Suprapubic skin (tissue), 4 donors: ENCODE results near the gene CEP170B.

Experiments
- CTCF ChIP-seq, 2 donors: fragments of 200-600 bp in 1 of 2; fragments of 450-650 bp in 1 of 2; sonication (generic) in 1 of 2; IDR thresholded peaks; one replicate each; pipeline ENCODE4 v1.5.1; 2016 to 2019; ENCODE audit warnings: antibody characterized with exemption in 2 of 2, mild to moderate bottlenecking in 1 of 2, moderate library complexity in 1 of 2
- EP300 ChIP-seq: sonication (generic); formaldehyde crosslinking; IDR thresholded peaks from one replicate; pipeline ENCODE4 v1.6.1; 2017; ENCODE audit warnings: antibody characterized with exemption
- POLR2A ChIP-seq, 2 donors: fragments of 450-650 bp; IDR thresholded peaks; one replicate each; pipeline ENCODE4 v1.6.1; 2017; ENCODE audit warnings: antibody characterized with exemption in 2 of 2, mild to moderate bottlenecking in 2 of 2, moderate library complexity in 2 of 2
- POLR2AphosphoS5 ChIP-seq, 3 donors: sonication (generic); formaldehyde crosslinking; IDR thresholded peaks; one replicate each; pipeline ENCODE4 v1.6.1; 2017; ENCODE audit warnings: antibody characterized with exemption in 3 of 3

GRCh38 chr14:104935955-104936354 is 70.9 kb downstream of the CEP170B start:
- no peak for TF ChIP-seq POLR2AphosphoS5 (IDR thresholded peaks at IDR 0.05)
- TF ChIP-seq CTCF (IDR thresholded peaks at IDR 0.05): no peak
- TF ChIP-seq POLR2A (IDR thresholded peaks at IDR 0.05): no peak
- TF ChIP-seq EP300: no peak
